K562 (cell line): ENCODE measurements around the gene MYO16.

ENCODE experiments used
- CTCF ChIP-seq, 3 experiments: IDR thresholded peaks in 2 of 3; conservative IDR thresholded peaks in 1 of 3; 2 replicates each; pipeline ENCODE4 v1.5.1; 2011 to 2012; ENCODE audit warnings: low read length in 3 of 3, mild to moderate bottlenecking in 3 of 3, control low read depth in 2 of 3, improper control_type of control experiment in 1 of 3, inconsistent platforms in 1 of 3, low read depth in 1 of 3, mixed read lengths in 1 of 3, moderate library complexity in 1 of 3; ENCODE audit not compliant: insufficient read depth in 2 of 3
- MAFK ChIP-seq: IDR thresholded peaks from 2 replicates; pipeline ENCODE4 v1.6.1; 2011; ENCODE audit warnings: low read length, improper control_type of control experiment

GRCh38 chr13:109180905-109181425 is 551.6 kb downstream of the MYO16 start:
- TF ChIP-seq MAFK (no peak), CTCF (IDR thresholded peaks at IDR 0.05 in 2 of 3, conservative IDR thresholded peaks at IDR 0.05 in 1 of 3; ENCODE audit: insufficient read depth in 2 of 3, low read depth in 1 of 3, low read length in 3 of 3) (no peak)
